CD4-positive, alpha-beta T cell treated with Interleukin-15 for 1 hour (primary cell): ENCODE results near the gene IL2.

Source experiments
- DNase-seq: peaks from one replicate; pipeline ENCODE4 v3.0.0-alpha.2; 2020

Gene IL2

GRCh38 chr4:122456231-122457116 lies at the start of gene IL2:
Gene IL2, minus strand, starts transcription at chr4:122456725. Its CDS starts 285 bp downstream, at chr4:122456440.
- no peak for DNase-seq

GRCh38 chr4:122503214-122503613 lies 46.7 kb upstream of the IL2 start:
- no peak for DNase-seq

GRCh38 chr4:122500852-122501501 lies 44.5 kb upstream of the IL2 start:
- DNase-seq = no peak

GRCh38 chr4:122489061-122489460 lies 32.5 kb upstream of the IL2 start:
- no peak for DNase-seq

- no peak for DNase-seq
Observed at GRCh38 chr4:122483481-122483880, 27.0 kb upstream of the IL2 start.

GRCh38 chr4:122481766-122482405 lies 25.4 kb upstream of the IL2 start:
- DNase-seq = no peak

GRCh38 chr4:122480655-122481487 lies 24.3 kb upstream of the IL2 start:
- DNase-seq = no peak

GRCh38 chr4:122479935-122480416 lies 23.5 kb upstream of the IL2 start:
- no peak for DNase-seq

GRCh38 chr4:122476745-122477144 lies 20.2 kb upstream of the IL2 start:
- no peak for DNase-seq

GRCh38 chr4:122476126-122476525 lies 19.6 kb upstream of the IL2 start:
- DNase-seq = no peak

GRCh38 chr4:122475233-122475632 lies 18.7 kb upstream of the IL2 start:
- no peak for DNase-seq

GRCh38 chr4:122469457-122469856 lies 12.9 kb upstream of the IL2 start:
- no peak for DNase-seq

- peak; percentile 30 for DNase-seq
Observed at GRCh38 chr4:122458625-122459024, 2.1 kb upstream of the IL2 start.

GRCh38 chr4:122453384-122453995 lies 3.0 kb downstream of the IL2 start:
- no peak for DNase-seq

- no peak for DNase-seq
Observed at GRCh38 chr4:122450847-122451246, 5.7 kb downstream of the IL2 start.

- no peak for DNase-seq
Observed at GRCh38 chr4:122434285-122434684, 22.2 kb downstream of the IL2 start.

GRCh38 chr4:122431351-122431750 lies 25.2 kb downstream of the IL2 start:
- no peak for DNase-seq

GRCh38 chr4:122423246-122423645 lies 33.3 kb downstream of the IL2 start:
- DNase-seq = no peak

- no peak for DNase-seq
Observed at GRCh38 chr4:122412547-122412946, 44.0 kb downstream of the IL2 start.

- DNase-seq = no peak
Observed at GRCh38 chr4:122403861-122404260, 52.7 kb downstream of the IL2 start.
